Endothelial cell of umbilical vein (primary cell): ENCODE results near the gene AIMP1.

Experiments
- EZH2 ChIP-seq: IDR thresholded peaks from 2 replicates; pipeline ENCODE4 v1.6.1; 2012; ENCODE audit warnings: borderline replicate concordance, low read depth, mild to moderate bottlenecking, moderate library complexity, low read length, inconsistent platforms; ENCODE audit not compliant: severe bottlenecking
- FOS ChIP-seq: IDR thresholded peaks from 2 replicates; pipeline ENCODE4 v1.6.1; 2011; ENCODE audit warnings: mild to moderate bottlenecking, low read length, moderate library complexity, borderline replicate concordance; ENCODE audit not compliant: insufficient read depth
- GATA2 ChIP-seq: IDR thresholded peaks from 2 replicates; pipeline ENCODE4 v1.7.0; 2011; ENCODE audit warnings: low read depth, mild to moderate bottlenecking, moderate library complexity, mixed read lengths, low read length; ENCODE audit not compliant: insufficient read length, insufficient read depth
- JUN ChIP-seq: IDR thresholded peaks from 2 replicates; pipeline ENCODE4 v1.6.1; 2011; ENCODE audit warnings: borderline replicate concordance, low read depth; ENCODE audit not compliant: insufficient read length, insufficient read depth
- MAX ChIP-seq: IDR thresholded peaks from 2 replicates; pipeline ENCODE4 v1.6.1; 2011; ENCODE audit not compliant: insufficient read depth, insufficient read length
- MYC ChIP-seq: IDR thresholded peaks from one replicate; pipeline ENCODE4 v1.6.1; 2011; ENCODE audit warnings: mild to moderate bottlenecking, low read depth, low read length
- POLR2A ChIP-seq: IDR thresholded peaks from 2 replicates; pipeline ENCODE4 v1.6.1; 2012; ENCODE audit warnings: low read depth, mild to moderate bottlenecking, control low read depth, low read length
- POLR2AphosphoS5 ChIP-seq: IDR thresholded peaks from 2 replicates; pipeline ENCODE4 v1.6.1; 2012; ENCODE audit warnings: low read depth, mild to moderate bottlenecking, control low read depth, low read length, moderate library complexity; ENCODE audit not compliant: insufficient read depth
- TF ChIP-seq, protein P1 (sequence below), 2 donors: IDR thresholded peaks; 1 replicate in 1 of 2; 2 replicates in 1 of 2; pipeline ENCODE4 v1.5.1; 2011; ENCODE audit warnings: low read length in 2 of 2, mild to moderate bottlenecking in 2 of 2, moderate library complexity in 2 of 2, control low read depth in 1 of 2, inconsistent platforms in 1 of 2, low read depth in 1 of 2; ENCODE audit not compliant: insufficient read depth in 1 of 2; ENCODE audit errors: extremely low read depth in 1 of 2

DNA sequence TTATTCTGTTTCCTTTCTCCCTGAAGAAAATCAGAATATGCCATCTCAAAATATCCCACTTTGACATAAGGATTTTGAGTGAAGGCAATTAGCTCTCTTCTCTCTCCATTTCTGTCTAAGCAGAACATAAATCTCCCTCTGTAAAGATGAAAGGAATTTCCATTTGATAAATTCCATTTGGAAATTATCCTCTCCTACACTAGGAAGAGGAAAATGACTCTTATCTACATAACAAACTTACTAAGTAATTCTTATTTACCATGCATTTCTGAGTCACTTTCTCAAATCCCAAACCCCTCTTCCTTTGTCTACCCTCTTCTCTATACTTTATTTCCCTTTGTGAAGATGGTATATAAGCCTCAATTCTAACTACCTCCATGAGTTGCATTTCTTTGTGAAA is 11.7 kb upstream of the AIMP1 start:
- TF ChIP-seq EZH2: no peak
- no peak for TF ChIP-seq POLR2A
- TF ChIP-seq, protein P1, sequence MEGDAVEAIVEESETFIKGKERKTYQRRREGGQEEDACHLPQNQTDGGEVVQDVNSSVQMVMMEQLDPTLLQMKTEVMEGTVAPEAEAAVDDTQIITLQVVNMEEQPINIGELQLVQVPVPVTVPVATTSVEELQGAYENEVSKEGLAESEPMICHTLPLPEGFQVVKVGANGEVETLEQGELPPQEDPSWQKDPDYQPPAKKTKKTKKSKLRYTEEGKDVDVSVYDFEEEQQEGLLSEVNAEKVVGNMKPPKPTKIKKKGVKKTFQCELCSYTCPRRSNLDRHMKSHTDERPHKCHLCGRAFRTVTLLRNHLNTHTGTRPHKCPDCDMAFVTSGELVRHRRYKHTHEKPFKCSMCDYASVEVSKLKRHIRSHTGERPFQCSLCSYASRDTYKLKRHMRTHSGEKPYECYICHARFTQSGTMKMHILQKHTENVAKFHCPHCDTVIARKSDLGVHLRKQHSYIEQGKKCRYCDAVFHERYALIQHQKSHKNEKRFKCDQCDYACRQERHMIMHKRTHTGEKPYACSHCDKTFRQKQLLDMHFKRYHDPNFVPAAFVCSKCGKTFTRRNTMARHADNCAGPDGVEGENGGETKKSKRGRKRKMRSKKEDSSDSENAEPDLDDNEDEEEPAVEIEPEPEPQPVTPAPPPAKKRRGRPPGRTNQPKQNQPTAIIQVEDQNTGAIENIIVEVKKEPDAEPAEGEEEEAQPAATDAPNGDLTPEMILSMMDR (IDR thresholded peaks at IDR 0.05; ENCODE audit: extremely low read depth in 1 of 2, insufficient read depth in 1 of 2, low read depth in 1 of 2, low read length in 2 of 2): no peak
- TF ChIP-seq POLR2AphosphoS5: no peak
- no peak for TF ChIP-seq MYC
- TF ChIP-seq JUN: no peak
- no peak for TF ChIP-seq MAX
- no peak for TF ChIP-seq FOS
- TF ChIP-seq GATA2: no peak
